Keratinocyte (primary cell): ENCODE results near the gene EID1. TPM values are rescaled to one million over a fixed set of nuclear protein-coding genes. Genes with fewer than 3 reads are reported as not detected.

Experiments used
- DNase-seq: peaks from one replicate; pipeline ENCODE4 v3.0.0-alpha.2; 2011; ENCODE audit warnings: low read depth, missing footprints, low spot score
- FAIRE-seq: peaks from 2 replicates; lab custom pipeline; 2011; peaks lifted over from hg19 to GRCh38; lab: Jason Lieb, UNC
- H2AFZ ChIP-seq: 2 replicates; pipeline ENCODE4 v1.6.0; 2012; ENCODE audit warnings: low read length, control low read depth, inconsistent platforms; ENCODE audit not compliant: control insufficient read depth
- H3K27ac ChIP-seq: 2 replicates; pipeline ENCODE4 v1.5.1; 2011; ENCODE audit warnings: low read length; ENCODE audit not compliant: control insufficient read depth, insufficient read depth
- H3K27me3 ChIP-seq: 3 replicates; pipeline ENCODE4 v1.6.0; 2011; ENCODE audit warnings: low read length; ENCODE audit not compliant: control insufficient read depth, insufficient read depth; ENCODE audit errors: extremely low read depth
- H3K36me3 ChIP-seq, 2 experiments: 2 replicates in 1 of 2; 3 replicates in 1 of 2; pipeline ENCODE4 v1.5.1; 2011; ENCODE audit warnings: low read length in 2 of 2, mild to moderate bottlenecking in 1 of 2; ENCODE audit not compliant: control insufficient read depth in 2 of 2, insufficient read depth in 2 of 2; ENCODE audit errors: extremely low read depth in 1 of 2
- H3K4me1 ChIP-seq: 3 replicates; pipeline ENCODE4 v1.5.1; 2011; ENCODE audit warnings: low read length; ENCODE audit not compliant: control insufficient read depth, insufficient read depth; ENCODE audit errors: extremely low read depth
- H3K4me2 ChIP-seq: 3 replicates; pipeline ENCODE4 v1.6.0; 2011; ENCODE audit warnings: low read depth, low read length; ENCODE audit not compliant: control insufficient read depth, insufficient read depth; ENCODE audit errors: extremely low read depth
- H3K4me3 ChIP-seq, 3 experiments: fragments of 200-600 bp in 1 of 3; sonication (generic) in 1 of 3; 2 replicates in 2 of 3; 3 replicates in 1 of 3; pipeline ENCODE4 v1.5.1; 2011 to 2016; ENCODE audit warnings: low read length in 3 of 3, mild to moderate bottlenecking in 3 of 3, control low read depth in 2 of 3, inconsistent platforms in 1 of 3, low read depth in 1 of 3, mixed read lengths in 1 of 3, mixed run types in 1 of 3, moderate library complexity in 1 of 3; ENCODE audit not compliant: control insufficient read depth in 2 of 3, insufficient read depth in 2 of 3; ENCODE audit errors: extremely low read depth in 1 of 3
- H3K79me2 ChIP-seq: 2 replicates; pipeline ENCODE4 v1.6.0; 2012; ENCODE audit warnings: low read length; ENCODE audit not compliant: control insufficient read depth, insufficient read depth
- H3K9ac ChIP-seq: 3 replicates; pipeline ENCODE4 v1.6.0; 2011; ENCODE audit warnings: low read length; ENCODE audit not compliant: control insufficient read depth, insufficient read depth; ENCODE audit errors: extremely low read depth
- H3K9me1 ChIP-seq: 3 replicates; pipeline ENCODE4 v1.6.0; 2011; ENCODE audit warnings: low read length; ENCODE audit not compliant: control insufficient read depth, insufficient read depth; ENCODE audit errors: extremely low read depth
- H3K9me3 ChIP-seq: 2 replicates; pipeline ENCODE4 v1.5.1; 2012; ENCODE audit warnings: low read depth, low read length; ENCODE audit not compliant: control insufficient read depth
- H4K20me1 ChIP-seq: 3 replicates; pipeline ENCODE4 v1.6.0; 2011; ENCODE audit warnings: low read length; ENCODE audit not compliant: control insufficient read depth, insufficient read depth; ENCODE audit errors: extremely low read depth
- CTCF ChIP-seq, 3 experiments: IDR thresholded peaks in 1 of 3; conservative IDR thresholded peaks in 1 of 3; optimal IDR thresholded peaks in 1 of 3; 2 replicates in 2 of 3; 3 replicates in 1 of 3; pipeline versions ENCODE3 to v1.5.1; 2011; ENCODE audit warnings: low read length in 3 of 3, mild to moderate bottlenecking in 3 of 3, moderate library complexity in 2 of 3, control low read depth in 1 of 3, inconsistent platforms in 1 of 3; ENCODE audit not compliant: insufficient read depth in 2 of 3; ENCODE audit errors: extremely low read depth in 1 of 3
- EZH2 ChIP-seq: IDR thresholded peaks from one replicate; pipeline ENCODE4 v1.6.1; 2012; ENCODE audit warnings: inconsistent platforms, mild to moderate bottlenecking, low read length, moderate library complexity
- dilution Hi-C: fragments of 300-500 bp; cut with MboI; formaldehyde crosslinking; loops from one replicate; pipeline ENCODE4 v1.7.0; 2020; ENCODE audit warnings: low sequenced_read_pairs; ENCODE audit not compliant: extremely low pct_ligation_motif_present
- polyA plus RNA-seq, 5 experiments: library from polyadenylated mRNA; depleted of rRNA in 3 of 5; stranded (reverse) in 3 of 5; stranded (forward) in 1 of 5; unstranded in 1 of 5; fragments of >200 nt; gene quantifications; 1 replicate in 1 of 5; 2 replicates in 3 of 5; 3 replicates in 1 of 5; pipeline versions ENCODE4 v1.2.1 to v1.2.3, GENCODE V29; 2011 to 2012; ENCODE audit warnings: missing spikeins in 2 of 5, low read depth in 1 of 5, low replicate concordance in 1 of 5

The EID1 gene
- polyA plus RNA-seq, 1 donor (not counting 4 experiments of a cell fraction or from before 2014, with no cell fraction given): 120 TPM

- FAIRE-seq (no peak), DNase-seq (no peak)
- H3K9ac ChIP-seq: no peak overlapping the region
- no peak overlapping the region for H3K4me2 ChIP-seq
- no peaks in the 10 kb centered on the region for H4K20me1 ChIP-seq
- H3K4me3 ChIP-seq: no peak overlapping the region
- no peak for TF ChIP-seq EZH2
- H3K36me3 ChIP-seq: no peaks in the 10 kb centered on the region
- no peaks in the 10 kb centered on the region for H3K9me3 ChIP-seq
- no peaks in the 10 kb centered on the region for H3K27me3 ChIP-seq
- H3K9me1 ChIP-seq: no peaks in the 10 kb centered on the region
- no peak overlapping the region for H2AFZ ChIP-seq
- no peak overlapping the region for H3K27ac ChIP-seq
- dilution Hi-C loops: no loop called here
- peaks cover 4% of the 10 kb centered on the region for H3K4me1 ChIP-seq
- H3K79me2 ChIP-seq: no peaks in the 10 kb centered on the region
These were observed 44.3 kb upstream of the EID1 start for GRCh38 chr15:48833526-48834239.

GRCh38 chr15:48834756-48835155, 43.2 kb upstream of the EID1 start:
- no peak overlapping the region for H3K4me2 ChIP-seq
- no peak overlapping the region for H3K27ac ChIP-seq
- no peak overlapping the region for H3K9ac ChIP-seq
- H3K4me1 ChIP-seq: no peaks in the 10 kb centered on the region
- no peaks in the 10 kb centered on the region for H3K79me2 ChIP-seq
- FAIRE-seq: no peak
- no peaks in the 10 kb centered on the region for H3K27me3 ChIP-seq
- no peaks in the 10 kb centered on the region for H3K9me3 ChIP-seq
- DNase-seq: no peak
- TF ChIP-seq CTCF (optimal IDR thresholded peaks at IDR 0.05 in 1 of 3, IDR thresholded peaks at IDR 0.05 in 1 of 3, conservative IDR thresholded peaks at IDR 0.05 in 1 of 3; ENCODE audit: extremely low read depth in 1 of 3, insufficient read depth in 2 of 3, low read length in 3 of 3) (no peak), EZH2 (no peak)
- no peaks in the 10 kb centered on the region for H3K36me3 ChIP-seq
- H3K4me3 ChIP-seq: no peak overlapping the region
- no peaks in the 10 kb centered on the region for H4K20me1 ChIP-seq
- no peaks in the 10 kb centered on the region for H3K9me1 ChIP-seq
- dilution Hi-C loops: no loop called here
- no peak overlapping the region for H2AFZ ChIP-seq

- Histone ChIP-seq H3K36me3 (no peaks in the 10 kb centered on the region), H3K79me2 (no peaks in the 10 kb centered on the region), H3K9me3 (no peaks in the 10 kb centered on the region), H3K27ac (no peak overlapping the region), H3K4me2 (no peak overlapping the region), H3K9ac (no peak overlapping the region), H3K4me3 (no peak overlapping the region), H3K9me1 (no peaks in the 10 kb centered on the region), H3K4me1 (no peaks in the 10 kb centered on the region), H3K27me3 (no peaks in the 10 kb centered on the region), H2AFZ (no peak overlapping the region), H4K20me1 (no peaks in the 10 kb centered on the region)
- FAIRE-seq (no peak), DNase-seq (no peak)
- TF ChIP-seq CTCF (optimal IDR thresholded peaks at IDR 0.05 in 1 of 3, IDR thresholded peaks at IDR 0.05 in 1 of 3, conservative IDR thresholded peaks at IDR 0.05 in 1 of 3; ENCODE audit: extremely low read depth in 1 of 3, insufficient read depth in 2 of 3, low read length in 3 of 3) (no peak), EZH2 (no peak)
- dilution Hi-C loops: no loop called here
These were observed 35.4 kb upstream of the EID1 start for GRCh38 chr15:48842501-48842900.
